ENCODE results near the gene IFNGR2.
"Not testable (repeated sequence)": the region's sequence is repeated elsewhere in the genome, so short reads cannot be mapped to it uniquely, and the experiment has no call there.

Gene IFNGR2

GRCh38 chr21:33437140-33437539 is 33.9 kb downstream of the IFNGR2 start:
- Mint-ChIP-seq H3K36me3 (ENCODE audit: low read depth) (peaks cover 48% of the 10 kb centered on the region), H3K27ac (no peak overlapping the region)

GRCh38 chr21:33441489-33442477 is 38.6 kb downstream of the IFNGR2 start:
- no peak for TF ChIP-seq CTCF (IDR thresholded peaks at IDR 0.05; ENCODE audit: unreplicated experiment in 3 of 3)
- Mint-ChIP-seq H3K27ac (peak overlapping the region; percentile 22 to 82 (median 61)), H3K4me1 (peaks cover 24% of the 10 kb centered on the region), H3K27me3 (ENCODE audit: low read depth) (no peaks in the 10 kb centered on the region), H3K4me3 (no peak overlapping the region), H3K9me3 (no peaks in the 10 kb centered on the region), H3K36me3 (ENCODE audit: low read depth) (peaks cover 19% of the 10 kb centered on the region)

More at GRCh38 chr21:33437140-33437539, 33.9 kb downstream of the IFNGR2 start:
- Mint-ChIP-seq H3K4me1 (peaks cover 8% of the 10 kb centered on the region), H3K9me3 (no peaks in the 10 kb centered on the region), H3K4me3 (no peak overlapping the region), H3K27me3 (ENCODE audit: low read depth) (no peaks in the 10 kb centered on the region)
- no peak for TF ChIP-seq CTCF (IDR thresholded peaks at IDR 0.05; ENCODE audit: unreplicated experiment in 3 of 3)

GRCh38 chr21:33443194-33443593 is 40.0 kb downstream of the IFNGR2 start:
- no peaks in the 10 kb centered on the region for H3K9me3 Mint-ChIP-seq
- H3K4me3 Mint-ChIP-seq = no peak overlapping the region
- H3K27me3 Mint-ChIP-seq (ENCODE audit: low read depth) = no peaks in the 10 kb centered on the region
- H3K4me1 Mint-ChIP-seq = peaks cover 24% of the 10 kb centered on the region
- H3K27ac Mint-ChIP-seq = peak overlapping the region in 1 of 3 experiments; percentile 22
- peaks cover 16% of the 10 kb centered on the region for H3K36me3 Mint-ChIP-seq (ENCODE audit: low read depth)
- no peak for TF ChIP-seq CTCF (IDR thresholded peaks at IDR 0.05; ENCODE audit: unreplicated experiment in 3 of 3)

GRCh38 chr21:33444499-33444898 is 41.3 kb downstream of the IFNGR2 start:
- no peak for TF ChIP-seq CTCF (IDR thresholded peaks at IDR 0.05; ENCODE audit: unreplicated experiment in 3 of 3)
- Mint-ChIP-seq H3K4me1 (peaks cover 24% of the 10 kb centered on the region), H3K27ac (no peak overlapping the region), H3K36me3 (ENCODE audit: low read depth) (peaks cover 15% of the 10 kb centered on the region), H3K27me3 (ENCODE audit: low read depth) (no peaks in the 10 kb centered on the region), H3K4me3 (no peak overlapping the region), H3K9me3 (no peaks in the 10 kb centered on the region)

- peaks cover 18% of the 10 kb centered on the region for H3K4me1 Mint-ChIP-seq
- H3K27me3 Mint-ChIP-seq (ENCODE audit: low read depth); H3K9me3 Mint-ChIP-seq; H3K4me3 Mint-ChIP-seq; H3K27ac Mint-ChIP-seq: not testable (repeated sequence)
- peaks cover 15% of the 10 kb centered on the region for H3K36me3 Mint-ChIP-seq (ENCODE audit: low read depth)
Observed at GRCh38 chr21:33446620-33447019, 43.4 kb downstream of the IFNGR2 start.

- H3K27me3 Mint-ChIP-seq (ENCODE audit: low read depth) = no peaks in the 10 kb centered on the region
- no peaks in the 10 kb centered on the region for H3K9me3 Mint-ChIP-seq
- H3K4me1 Mint-ChIP-seq = peaks cover 5% of the 10 kb centered on the region
- H3K36me3 Mint-ChIP-seq (ENCODE audit: low read depth) = peaks cover 29% of the 10 kb centered on the region
- H3K27ac Mint-ChIP-seq = no peak overlapping the region
- no peak for TF ChIP-seq CTCF (IDR thresholded peaks at IDR 0.05; ENCODE audit: unreplicated experiment in 3 of 3)
- H3K4me3 Mint-ChIP-seq = no peak overlapping the region
Observed at GRCh38 chr21:33449616-33450015, 46.4 kb downstream of the IFNGR2 start.

Measured in nephron (organoid).